Lung (tissue), 12 donors: ENCODE data around the gene RNF144A. TPM values are rescaled to one million over a fixed set of nuclear protein-coding genes. Genes with fewer than 3 reads are reported as not detected.

ENCODE experiments used
- ATAC-seq: fragments of 200-7000 bp; cut with Tn5 transposase; one replicate; pipeline ENCODE4 v1.9.1; 2020; ENCODE audit warnings: moderate number of reproducible peaks; ENCODE audit not compliant: insufficient read depth, low FRiP score
- DNase-seq, 3 donors: peaks; one replicate each; pipeline ENCODE4 v3.0.0-alpha.2; 2013 to 2017
- H3K27ac ChIP-seq, 2 donors: one replicate each; pipeline ENCODE4 v1.5.1; 2013; ENCODE audit warnings: mild to moderate bottlenecking in 2 of 2, moderate library complexity in 2 of 2, control low read depth in 1 of 2, inconsistent platforms in 1 of 2, low read depth in 1 of 2, low read length in 1 of 2
- H3K27me3 ChIP-seq, 3 donors: one replicate each; pipeline ENCODE4 v1.5.1; 2013; ENCODE audit warnings: low read length in 2 of 3; ENCODE audit not compliant: control insufficient read depth in 3 of 3, insufficient read depth in 3 of 3
- H3K36me3 ChIP-seq, 4 donors: one replicate each; pipeline ENCODE4 v1.5.1; 2013; ENCODE audit warnings: low read length in 4 of 4, mild to moderate bottlenecking in 1 of 4, moderate library complexity in 1 of 4; ENCODE audit not compliant: control insufficient read depth in 4 of 4, insufficient read depth in 4 of 4
- H3K4me1 ChIP-seq, 5 donors: one replicate each; pipeline ENCODE4 v1.5.1; 2013; ENCODE audit warnings: low read length in 5 of 5, mild to moderate bottlenecking in 2 of 5, moderate library complexity in 1 of 5; ENCODE audit not compliant: control insufficient read depth in 5 of 5, insufficient read depth in 5 of 5
- H3K4me3 ChIP-seq: one replicate; pipeline ENCODE4 v1.5.1; 2013; ENCODE audit warnings: mild to moderate bottlenecking, control low read depth, moderate library complexity
- H3K9ac ChIP-seq, 2 donors: one replicate each; pipeline ENCODE4 v1.5.1; 2013; ENCODE audit warnings: low read length in 2 of 2, control low read depth in 1 of 2; ENCODE audit not compliant: insufficient read depth in 1 of 2
- H3K9me3 ChIP-seq, 4 donors: one replicate each; pipeline ENCODE4 v1.5.1; 2013; ENCODE audit warnings: low read length in 3 of 4, mild to moderate bottlenecking in 1 of 4, moderate library complexity in 1 of 4; ENCODE audit not compliant: control insufficient read depth in 4 of 4, insufficient read depth in 3 of 4
- CTCF ChIP-seq: IDR thresholded peaks from 2 replicates; pipeline ENCODE4 v1.5.1; 2012; ENCODE audit warnings: mild to moderate bottlenecking; ENCODE audit errors: control extremely low read depth, extremely low read depth
- WGBS, 2 donors: extraction: QIAGEN DNeasy Blood & Tissue Kit; methylation state at CpG; one replicate each; pipeline ENCODE4 v1.1.7; 2013; 5-methylcytosine and 5-hydroxymethylcytosine counted together
- polyA plus RNA-seq, 2 donors: library from polyadenylated mRNA; stranded (reverse); fragments of 200-250 nt; gene quantifications; one replicate each; pipeline ENCODE4 v1.2.1, GENCODE V29; 2013
- total RNA-seq, 2 donors: library from RNA; depleted of rRNA in 1 of 2; stranded (reverse); fragments of >200 nt in 1 of 2; gene quantifications; one replicate each; pipeline ENCODE4 v1.2.1, GENCODE V29; 2014 to 2021
- donor health status: control.
- donor health status: control.
- donor health status: Bipolar disorder and iron deficiency.
- donor health status: healthy.
- donor health status: DM: yes; HTN: yes; CAD: no.

RNF144A gene
- total and polyA plus RNA-seq, 4 donors = 2.7 to 25.3 (median 5.8) TPM

- H3K36me3 ChIP-seq = peaks cover 0 to 19% (median 9%) of the 10 kb centered on the region in 4 donors
- no peaks in the 10 kb centered on the region for H3K27me3 ChIP-seq
- no peak overlapping the region for H3K4me3 ChIP-seq
- no peak overlapping the region for H3K27ac ChIP-seq
- DNase-seq (no peak), ATAC-seq (no peak)
- peaks cover 2 to 62% (median 24%) of the 10 kb centered on the region in 5 donors for H3K4me1 ChIP-seq
- no peaks in the 10 kb centered on the region for H3K9me3 ChIP-seq
- no peak for TF ChIP-seq CTCF
- WGBS, 2 donors = 93 to 95% methylated on average over 8 of the region's 8 CpGs
- H3K9ac ChIP-seq = no peak overlapping the region
Observed at GRCh38 chr2:7020468-7020867, 103.3 kb downstream of the RNF144A start.

- H3K4me1 ChIP-seq = peaks cover 2 to 56% (median 24%) of the 10 kb centered on the region in 5 donors
- 81 to 91% methylated on average over 11 of the region's 11 CpGs for WGBS, 2 donors
- peaks cover 0 to 19% (median 9%) of the 10 kb centered on the region in 4 donors for H3K36me3 ChIP-seq
- no peak for DNase-seq
- ATAC-seq = no peak
- TF ChIP-seq CTCF = no peak
- H3K9ac ChIP-seq = no peak overlapping the region
- no peak overlapping the region for H3K27ac ChIP-seq
- H3K27me3 ChIP-seq = no peaks in the 10 kb centered on the region
- H3K9me3 ChIP-seq = no peaks in the 10 kb centered on the region
- no peak overlapping the region for H3K4me3 ChIP-seq
Observed at GRCh38 chr2:7020939-7021470, 103.8 kb downstream of the RNF144A start.

GRCh38 chr2:7022492-7023385, 105.5 kb downstream of the RNF144A start:
- H3K4me1 ChIP-seq = peaks cover 2 to 51% (median 17%) of the 10 kb centered on the region in 5 donors
- TF ChIP-seq CTCF = no peak
- ATAC-seq (no peak), DNase-seq (no peak)
- H3K4me3 ChIP-seq = no peak overlapping the region
- WGBS, 2 donors = 84 to 87% methylated on average over 11 of the region's 11 CpGs
- no peak overlapping the region for H3K9ac ChIP-seq
- peaks cover 0 to 19% (median 9%) of the 10 kb centered on the region in 4 donors for H3K36me3 ChIP-seq
- H3K27me3 ChIP-seq = no peaks in the 10 kb centered on the region
- no peak overlapping the region for H3K27ac ChIP-seq
- no peaks in the 10 kb centered on the region for H3K9me3 ChIP-seq
